BE2C (cell line): ENCODE results near the gene LDHAL6A.

Experiments
- DNase-seq: peaks from one replicate; pipeline ENCODE4 v3.0.0-alpha.2; 2020
- H3K27me3 ChIP-seq: fragments of 250-450 bp; sonication (Bioruptor Pico); 2 replicates; pipeline ENCODE4 v1.5.1; 2020; ENCODE audit warnings: mild to moderate bottlenecking
- H3K36me3 ChIP-seq: fragments of 250-450 bp; sonication (Bioruptor Pico); 2 replicates; pipeline ENCODE4 v1.5.1; 2020; ENCODE audit warnings: mild to moderate bottlenecking
- H3K4me1 ChIP-seq: fragments of 250-450 bp; sonication (Bioruptor Pico); 2 replicates; pipeline ENCODE4 v1.5.1; 2020
- H3K4me3 ChIP-seq: 2 replicates; pipeline ENCODE4 v1.5.1; 2011; ENCODE audit warnings: low read depth, low read length
- H3K9me3 ChIP-seq: fragments of 250-450 bp; sonication (Bioruptor Pico); 2 replicates; pipeline ENCODE4 v1.5.1; 2020
- CTCF ChIP-seq: IDR thresholded peaks from 2 replicates; pipeline ENCODE4 v1.5.1; 2012; ENCODE audit warnings: mild to moderate bottlenecking, low read depth, low read length

Gene LDHAL6A

GRCh38 chr11:18471995-18472394 lies 16.3 kb downstream of the LDHAL6A start:
- no peaks in the 10 kb centered on the region for H3K36me3 ChIP-seq

GRCh38 chr11:18472587-18472986 lies 16.9 kb downstream of the LDHAL6A start:
- H3K4me3 ChIP-seq, result no peak overlapping the region
- no peak for DNase-seq
- H3K36me3 ChIP-seq, result no peaks in the 10 kb centered on the region
- H3K9me3 ChIP-seq, result no peaks in the 10 kb centered on the region
- H3K27me3 ChIP-seq, result no peaks in the 10 kb centered on the region
- TF ChIP-seq CTCF, result no peak
- no peaks in the 10 kb centered on the region for H3K4me1 ChIP-seq

More at GRCh38 chr11:18471995-18472394, 16.3 kb downstream of the LDHAL6A start:
- DNase-seq, result no peak
- no peak for TF ChIP-seq CTCF
- Histone ChIP-seq H3K9me3 (no peaks in the 10 kb centered on the region), H3K4me3 (no peak overlapping the region), H3K27me3 (no peaks in the 10 kb centered on the region), H3K4me1 (no peaks in the 10 kb centered on the region)

- TF ChIP-seq CTCF, result no peak
- Histone ChIP-seq H3K27me3 (no peaks in the 10 kb centered on the region), H3K4me3 (no peak overlapping the region), H3K36me3 (peaks cover 4% of the 10 kb centered on the region; the same call in 1 of the 2 replicates), H3K9me3 (no peaks in the 10 kb centered on the region), H3K4me1 (no peaks in the 10 kb centered on the region)
- DNase-seq, result no peak
Measured at GRCh38 chr11:18479063-18479462, 23.4 kb downstream of the LDHAL6A start.

GRCh38 chr11:18485913-18486528 lies 30.4 kb downstream of the LDHAL6A start:
- H3K4me3 ChIP-seq, result no peak overlapping the region
- H3K4me1 ChIP-seq, result no peaks in the 10 kb centered on the region
- peaks cover under 1% of the 10 kb centered on the region; the same call in 1 of the 2 replicates for H3K36me3 ChIP-seq
- no peak for DNase-seq
- no peak for TF ChIP-seq CTCF
- no peaks in the 10 kb centered on the region for H3K27me3 ChIP-seq
- no peaks in the 10 kb centered on the region for H3K9me3 ChIP-seq

GRCh38 chr11:18490319-18490718 lies 34.7 kb downstream of the LDHAL6A start:
- no peak overlapping the region for H3K4me3 ChIP-seq
- no peak for DNase-seq
- no peaks in the 10 kb centered on the region for H3K27me3 ChIP-seq
- no peaks in the 10 kb centered on the region; the same call in 1 of the 2 replicates for H3K36me3 ChIP-seq
- H3K4me1 ChIP-seq, result no peaks in the 10 kb centered on the region
- H3K9me3 ChIP-seq, result no peaks in the 10 kb centered on the region
- no peak for TF ChIP-seq CTCF

- no peak for TF ChIP-seq CTCF
- no peaks in the 10 kb centered on the region; the same call in 1 of the 2 replicates for H3K36me3 ChIP-seq
- no peak overlapping the region for H3K4me3 ChIP-seq
- no peak for DNase-seq
- no peaks in the 10 kb centered on the region for H3K9me3 ChIP-seq
- H3K27me3 ChIP-seq, result no peaks in the 10 kb centered on the region
- H3K4me1 ChIP-seq, result no peaks in the 10 kb centered on the region
Measured at GRCh38 chr11:18490736-18491485, 35.3 kb downstream of the LDHAL6A start.
